ENCODE results near the gene CHCHD5.
"Not testable (repeated sequence)": the region's sequence is repeated elsewhere in the genome, so short reads cannot be mapped to it uniquely, and the experiment has no call there.

CHCHD5 gene

GRCh38 chr2:112588611-112589045, 4.2 kb downstream of the CHCHD5 start:
- DNase-seq = no peak

GRCh38 chr2:112591413-112591812, 7.0 kb downstream of the CHCHD5 start:
- no peak for DNase-seq

GRCh38 chr2:112593736-112594135, 9.3 kb downstream of the CHCHD5 start:
- DNase-seq = no peak

GRCh38 chr2:112597537-112598322, 13.3 kb downstream of the CHCHD5 start:
- DNase-seq = no peak

- DNase-seq = no peak
Measured at GRCh38 chr2:112600634-112601033, 16.2 kb downstream of the CHCHD5 start.

- no peak for DNase-seq
Measured at GRCh38 chr2:112601754-112602153, 17.3 kb downstream of the CHCHD5 start.

GRCh38 chr2:112602917-112603316, 18.5 kb downstream of the CHCHD5 start:
- DNase-seq = no peak

- DNase-seq = no peak
Measured at GRCh38 chr2:112603731-112604130, 19.3 kb downstream of the CHCHD5 start.

GRCh38 chr2:112604952-112605351, 20.5 kb downstream of the CHCHD5 start:
- no peak for DNase-seq

- no peak for DNase-seq
Measured at GRCh38 chr2:112605926-112606325, 21.5 kb downstream of the CHCHD5 start.

GRCh38 chr2:112606547-112606946, 22.1 kb downstream of the CHCHD5 start:
- DNase-seq = no peak

GRCh38 chr2:112607680-112608438, 23.4 kb downstream of the CHCHD5 start:
- DNase-seq = no peak

GRCh38 chr2:112609320-112609719, 24.9 kb downstream of the CHCHD5 start:
- DNase-seq = not testable (repeated sequence)

GRCh38 chr2:112612283-112612682, 27.9 kb downstream of the CHCHD5 start:
- DNase-seq = not testable (repeated sequence)

GRCh38 chr2:112614201-112614840, 29.9 kb downstream of the CHCHD5 start:
- DNase-seq = no peak

- DNase-seq = no peak
Measured at GRCh38 chr2:112615051-112615450, 30.6 kb downstream of the CHCHD5 start.

GRCh38 chr2:112615798-112616197, 31.4 kb downstream of the CHCHD5 start:
- DNase-seq = not testable (repeated sequence)

- DNase-seq = no peak
Measured at GRCh38 chr2:112618383-112618782, 34.0 kb downstream of the CHCHD5 start.

- DNase-seq = no peak
Measured at GRCh38 chr2:112621790-112622527, 37.5 kb downstream of the CHCHD5 start.

- no peak for DNase-seq
Measured at GRCh38 chr2:112622528-112622849, 38.1 kb downstream of the CHCHD5 start.

GRCh38 chr2:112623913-112624777, 39.7 kb downstream of the CHCHD5 start:
- DNase-seq = peak; percentile 88
